Epithelial cell of alveolus of lung (primary cell): Measurements from ENCODE around the gene PHF12. TPM values are rescaled to one million over a fixed set of nuclear protein-coding genes. Genes with fewer than 3 reads are reported as not detected.

ENCODE experiments used
- total RNA-seq: library from RNA; depleted of rRNA; stranded (reverse); fragments of >200 nt; gene quantifications from 2 replicates; pipeline ENCODE4 v1.2.1, GENCODE V29; 2015

PHF12 gene
- total RNA-seq, result 18.9 and 34.8 TPM in 2 replicates

GRCh38 chr17:28951428-28951990 is at the start of gene PHF12:
PHF12 (minus strand) TSS chr17:28951518; CDS start chr17:28950960, 558 bp downstream.

GRCh38 chr17:28902819-28903545 is 48.3 kb downstream of the PHF12 start, which contains the start of gene DHRS13:
DHRS13 (minus strand) TSS chr17:28903079; CDS start chr17:28902944, 135 bp downstream.

GRCh38 chr17:28896884-28897768 is 54.2 kb downstream of the PHF12 start, which contains the start of gene FLOT2:
FLOT2 (minus strand) TSS chr17:28897733; CDS start chr17:28897574, 159 bp downstream.

Other genes with a start within 250 kb of the PHF12 start
- gene PROCA1, start 239.6 kb downstream of the PHF12 start, total RNA-seq, result 0.39 and 3.8 TPM in 2 replicates
- 348 and 466 TPM in 2 replicates for gene RAB34, start 233.7 kb downstream of the PHF12 start, total RNA-seq
- 866 and 1,222 TPM in 2 replicates for gene RPL23A, start 231.5 kb downstream of the PHF12 start, total RNA-seq
- gene TLCD1, start 225.3 kb downstream of the PHF12 start, total RNA-seq, result 0.96 and 18.4 TPM in 2 replicates
- 1.6 and 2.4 TPM in 2 replicates for gene NEK8, start 222.7 kb downstream of the PHF12 start, total RNA-seq
- 23.6 and 39.0 TPM in 2 replicates for gene TRAF4, start 207.5 kb downstream of the PHF12 start, total RNA-seq
- 8.9 and 12.0 TPM in 2 replicates for gene FAM222B, start 108.7 kb downstream of the PHF12 start, total RNA-seq
- gene ERAL1, start 96.5 kb downstream of the PHF12 start, total RNA-seq, result 48.5 and 56.0 TPM in 2 replicates
- gene FLOT2, start 53.8 kb downstream of the PHF12 start, total RNA-seq, result 56.8 and 60.4 TPM in 2 replicates
- gene DHRS13, start 48.4 kb downstream of the PHF12 start, total RNA-seq, result 4.7 and 14.2 TPM in 2 replicates
- not detected in 2 replicates for gene SEZ6, start 54.5 kb upstream of the PHF12 start, total RNA-seq
- gene PIPOX, start 91.6 kb upstream of the PHF12 start, total RNA-seq, result 0.52 and 2.6 TPM in 2 replicates
- 21.7 and 23.3 TPM in 2 replicates for gene MYO18A, start 228.9 kb upstream of the PHF12 start, total RNA-seq